ENCODE measurements around the gene AHRR. TPM values are rescaled to one million over a fixed set of nuclear protein-coding genes. Genes with fewer than 3 reads are reported as not detected.

Gene AHRR
- total and polyA plus RNA-seq, 10 of the 15 experiments (the other 5 are each of a cell fraction or from before 2014, with no cell fraction given), result 0.90 to 35.2 (median 19.2) TPM

DNA sequence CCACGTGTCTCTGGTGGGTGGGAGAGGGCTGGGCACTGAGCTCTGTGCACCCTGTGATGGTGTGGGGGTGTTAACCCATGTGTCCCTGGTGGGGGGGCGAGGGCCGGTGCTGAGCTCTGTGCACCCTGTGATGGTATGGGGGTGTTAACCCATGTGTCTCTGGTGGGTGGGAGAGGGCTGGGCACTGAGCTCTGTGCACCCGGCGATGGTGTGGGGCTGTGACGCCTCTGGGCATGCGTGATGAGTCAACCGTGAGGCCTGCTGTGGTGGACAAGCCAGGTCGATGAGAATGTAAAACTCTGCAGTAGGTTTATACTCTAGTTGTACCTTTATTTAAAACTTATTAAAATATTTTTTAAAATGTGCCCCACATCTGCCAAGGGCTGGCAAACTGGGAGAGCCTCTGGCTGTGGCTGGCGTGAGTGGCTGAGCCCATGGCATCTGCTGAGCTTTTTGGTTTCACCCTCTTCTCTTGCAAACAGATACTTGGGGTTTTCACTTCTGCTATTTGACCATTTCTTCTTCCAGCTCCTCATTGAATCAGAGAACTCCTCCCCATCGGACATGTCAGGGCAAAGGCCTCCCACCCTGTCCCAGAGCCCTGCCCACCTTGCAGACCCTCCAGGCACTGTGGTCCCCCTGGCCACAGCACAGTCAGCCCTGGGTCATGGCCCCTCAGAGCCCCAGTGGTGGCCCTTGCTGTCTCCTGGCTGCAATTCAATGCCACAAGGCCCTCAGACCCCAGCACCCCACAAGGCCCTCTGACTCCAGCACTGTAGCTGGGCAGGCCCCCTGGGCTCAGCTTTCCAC lies 103.0 kb downstream of the AHRR start (continued):
- TF ChIP-seq WRNIP1 (IDR thresholded peaks at IDR 0.05; ENCODE audit: borderline replicate concordance, low read depth, low read length) (no peak), SMAD5 (IDR thresholded peaks at IDR 0.05; ENCODE audit: low read depth) (peak; percentile 30; the same call in 1 of the 2 replicates), MTA3 (IDR thresholded peaks at IDR 0.05; ENCODE audit: borderline replicate concordance, low read length) (peak; percentile 70; the same call in 1 of the 2 replicates), IKZF1 (conservative IDR thresholded peaks at IDR 0.05) (peak; percentile 81), ZZZ3 (IDR thresholded peaks at IDR 0.05; ENCODE audit: control insufficient read depth, insufficient read length, low read depth) (no peak), IKZF2 (IDR thresholded peaks at IDR 0.05) (peak; percentile 87 to 88), JUND (IDR thresholded peaks at IDR 0.05; ENCODE audit: low read depth, low read length) (no peak), ATF7 (IDR thresholded peaks at IDR 0.05; ENCODE audit: low read depth) (peak; percentile 74), BACH1 (IDR thresholded peaks at IDR 0.05; ENCODE audit: borderline replicate concordance) (peak; percentile 12), CBX3 (IDR thresholded peaks at IDR 0.05; ENCODE audit: borderline replicate concordance, low read depth) (no peak), PAX5 (IDR thresholded peaks at IDR 0.05; ENCODE audit: borderline replicate concordance, low read depth, low read length) (no peak), CEBPB (IDR thresholded peaks at IDR 0.05; ENCODE audit: borderline replicate concordance in 1 of 2, low read depth in 2 of 2, low read length in 2 of 2) (no peak), ZNF24 (IDR thresholded peaks at IDR 0.05) (0 out of 2 replicates have a peak, but pooled peaks have one; percentile 14), RELA (IDR thresholded peaks at IDR 0.05; ENCODE audit: borderline replicate concordance, partially characterized antibody) (peak; percentile 14)
- TF ChIP-seq, protein P1, sequence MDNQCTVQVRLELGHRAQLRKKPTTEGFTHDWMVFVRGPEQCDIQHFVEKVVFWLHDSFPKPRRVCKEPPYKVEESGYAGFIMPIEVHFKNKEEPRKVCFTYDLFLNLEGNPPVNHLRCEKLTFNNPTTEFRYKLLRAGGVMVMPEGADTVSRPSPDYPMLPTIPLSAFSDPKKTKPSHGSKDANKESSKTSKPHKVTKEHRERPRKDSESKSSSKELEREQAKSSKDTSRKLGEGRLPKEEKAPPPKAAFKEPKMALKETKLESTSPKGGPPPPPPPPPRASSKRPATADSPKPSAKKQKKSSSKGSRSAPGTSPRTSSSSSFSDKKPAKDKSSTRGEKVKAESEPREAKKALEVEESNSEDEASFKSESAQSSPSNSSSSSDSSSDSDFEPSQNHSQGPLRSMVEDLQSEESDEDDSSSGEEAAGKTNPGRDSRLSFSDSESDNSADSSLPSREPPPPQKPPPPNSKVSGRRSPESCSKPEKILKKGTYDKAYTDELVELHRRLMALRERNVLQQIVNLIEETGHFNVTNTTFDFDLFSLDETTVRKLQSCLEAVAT (IDR thresholded peaks at IDR 0.05), result peak; percentile 52; the same call in 1 of the 2 replicates
- TF ChIP-seq, protein P2, sequence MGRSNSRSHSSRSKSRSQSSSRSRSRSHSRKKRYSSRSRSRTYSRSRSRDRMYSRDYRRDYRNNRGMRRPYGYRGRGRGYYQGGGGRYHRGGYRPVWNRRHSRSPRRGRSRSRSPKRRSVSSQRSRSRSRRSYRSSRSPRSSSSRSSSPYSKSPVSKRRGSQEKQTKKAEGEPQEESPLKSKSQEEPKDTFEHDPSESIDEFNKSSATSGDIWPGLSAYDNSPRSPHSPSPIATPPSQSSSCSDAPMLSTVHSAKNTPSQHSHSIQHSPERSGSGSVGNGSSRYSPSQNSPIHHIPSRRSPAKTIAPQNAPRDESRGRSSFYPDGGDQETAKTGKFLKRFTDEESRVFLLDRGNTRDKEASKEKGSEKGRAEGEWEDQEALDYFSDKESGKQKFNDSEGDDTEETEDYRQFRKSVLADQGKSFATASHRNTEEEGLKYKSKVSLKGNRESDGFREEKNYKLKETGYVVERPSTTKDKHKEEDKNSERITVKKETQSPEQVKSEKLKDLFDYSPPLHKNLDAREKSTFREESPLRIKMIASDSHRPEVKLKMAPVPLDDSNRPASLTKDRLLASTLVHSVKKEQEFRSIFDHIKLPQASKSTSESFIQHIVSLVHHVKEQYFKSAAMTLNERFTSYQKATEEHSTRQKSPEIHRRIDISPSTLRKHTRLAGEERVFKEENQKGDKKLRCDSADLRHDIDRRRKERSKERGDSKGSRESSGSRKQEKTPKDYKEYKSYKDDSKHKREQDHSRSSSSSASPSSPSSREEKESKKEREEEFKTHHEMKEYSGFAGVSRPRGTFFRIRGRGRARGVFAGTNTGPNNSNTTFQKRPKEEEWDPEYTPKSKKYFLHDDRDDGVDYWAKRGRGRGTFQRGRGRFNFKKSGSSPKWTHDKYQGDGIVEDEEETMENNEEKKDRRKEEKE (IDR thresholded peaks at IDR 0.05), result no peak
- TF ChIP-seq, protein P3, sequence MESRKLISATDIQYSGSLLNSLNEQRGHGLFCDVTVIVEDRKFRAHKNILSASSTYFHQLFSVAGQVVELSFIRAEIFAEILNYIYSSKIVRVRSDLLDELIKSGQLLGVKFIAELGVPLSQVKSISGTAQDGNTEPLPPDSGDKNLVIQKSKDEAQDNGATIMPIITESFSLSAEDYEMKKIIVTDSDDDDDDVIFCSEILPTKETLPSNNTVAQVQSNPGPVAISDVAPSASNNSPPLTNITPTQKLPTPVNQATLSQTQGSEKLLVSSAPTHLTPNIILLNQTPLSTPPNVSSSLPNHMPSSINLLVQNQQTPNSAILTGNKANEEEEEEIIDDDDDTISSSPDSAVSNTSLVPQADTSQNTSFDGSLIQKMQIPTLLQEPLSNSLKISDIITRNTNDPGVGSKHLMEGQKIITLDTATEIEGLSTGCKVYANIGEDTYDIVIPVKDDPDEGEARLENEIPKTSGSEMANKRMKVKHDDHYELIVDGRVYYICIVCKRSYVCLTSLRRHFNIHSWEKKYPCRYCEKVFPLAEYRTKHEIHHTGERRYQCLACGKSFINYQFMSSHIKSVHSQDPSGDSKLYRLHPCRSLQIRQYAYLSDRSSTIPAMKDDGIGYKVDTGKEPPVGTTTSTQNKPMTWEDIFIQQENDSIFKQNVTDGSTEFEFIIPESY (IDR thresholded peaks at IDR 0.05), result no peak
- TF ChIP-seq, protein P4, sequence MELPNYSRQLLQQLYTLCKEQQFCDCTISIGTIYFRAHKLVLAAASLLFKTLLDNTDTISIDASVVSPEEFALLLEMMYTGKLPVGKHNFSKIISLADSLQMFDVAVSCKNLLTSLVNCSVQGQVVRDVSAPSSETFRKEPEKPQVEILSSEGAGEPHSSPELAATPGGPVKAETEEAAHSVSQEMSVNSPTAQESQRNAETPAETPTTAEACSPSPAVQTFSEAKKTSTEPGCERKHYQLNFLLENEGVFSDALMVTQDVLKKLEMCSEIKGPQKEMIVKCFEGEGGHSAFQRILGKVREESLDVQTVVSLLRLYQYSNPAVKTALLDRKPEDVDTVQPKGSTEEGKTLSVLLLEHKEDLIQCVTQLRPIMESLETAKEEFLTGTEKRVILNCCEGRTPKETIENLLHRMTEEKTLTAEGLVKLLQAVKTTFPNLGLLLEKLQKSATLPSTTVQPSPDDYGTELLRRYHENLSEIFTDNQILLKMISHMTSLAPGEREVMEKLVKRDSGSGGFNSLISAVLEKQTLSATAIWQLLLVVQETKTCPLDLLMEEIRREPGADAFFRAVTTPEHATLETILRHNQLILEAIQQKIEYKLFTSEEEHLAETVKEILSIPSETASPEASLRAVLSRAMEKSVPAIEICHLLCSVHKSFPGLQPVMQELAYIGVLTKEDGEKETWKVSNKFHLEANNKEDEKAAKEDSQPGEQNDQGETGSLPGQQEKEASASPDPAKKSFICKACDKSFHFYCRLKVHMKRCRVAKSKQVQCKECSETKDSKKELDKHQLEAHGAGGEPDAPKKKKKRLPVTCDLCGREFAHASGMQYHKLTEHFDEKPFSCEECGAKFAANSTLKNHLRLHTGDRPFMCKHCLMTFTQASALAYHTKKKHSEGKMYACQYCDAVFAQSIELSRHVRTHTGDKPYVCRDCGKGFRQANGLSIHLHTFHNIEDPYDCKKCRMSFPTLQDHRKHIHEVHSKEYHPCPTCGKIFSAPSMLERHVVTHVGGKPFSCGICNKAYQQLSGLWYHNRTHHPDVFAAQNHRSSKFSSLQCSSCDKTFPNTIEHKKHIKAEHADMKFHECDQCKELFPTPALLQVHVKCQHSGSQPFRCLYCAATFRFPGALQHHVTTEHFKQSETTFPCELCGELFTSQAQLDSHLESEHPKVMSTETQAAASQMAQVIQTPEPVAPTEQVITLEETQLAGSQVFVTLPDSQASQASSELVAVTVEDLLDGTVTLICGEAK (IDR thresholded peaks at IDR 0.05; ENCODE audit: borderline replicate concordance), result no peak

Data from GM12878 (cell line).